HG03378 (cell line): ENCODE data around the gene NCKAP5.

Experiments used
- ATAC-seq: cut with Tn5 transposase; IDR thresholded peaks from one replicate; pipeline ENCODE4 v1.9.1; 2021; ENCODE audit warnings: mild to moderate bottlenecking, moderate library complexity; ENCODE audit not compliant: unreplicated experiment

The NCKAP5 gene

GRCh38 chr2:132790207-132790785 is 778.0 kb downstream of the NCKAP5 start:
- no peak for ATAC-seq

GRCh38 chr2:132789066-132789465 is 779.2 kb downstream of the NCKAP5 start:
- ATAC-seq, result no peak

GRCh38 chr2:132788310-132788838 is 779.9 kb downstream of the NCKAP5 start:
- no peak for ATAC-seq

GRCh38 chr2:132783883-132784282 is 784.4 kb downstream of the NCKAP5 start:
- ATAC-seq, result no peak

GRCh38 chr2:132782176-132782783 is 786.0 kb downstream of the NCKAP5 start:
- ATAC-seq, result no peak

- ATAC-seq, result no peak
These were observed 787.6 kb downstream of the NCKAP5 start for GRCh38 chr2:132780651-132781050.

- ATAC-seq, result no peak
These were observed 789.0 kb downstream of the NCKAP5 start for GRCh38 chr2:132779206-132779721.

GRCh38 chr2:132776287-132776686 is 792.0 kb downstream of the NCKAP5 start:
- no peak for ATAC-seq

- ATAC-seq, result no peak
These were observed 794.1 kb downstream of the NCKAP5 start for GRCh38 chr2:132774189-132774588.

- no peak for ATAC-seq
These were observed 794.9 kb downstream of the NCKAP5 start for GRCh38 chr2:132773331-132773730.

GRCh38 chr2:132772340-132772739 is 795.9 kb downstream of the NCKAP5 start:
- ATAC-seq, result no peak

- ATAC-seq, result no peak
These were observed 801.7 kb downstream of the NCKAP5 start for GRCh38 chr2:132766573-132766972.

GRCh38 chr2:132761437-132761836 is 806.8 kb downstream of the NCKAP5 start:
- no peak for ATAC-seq

GRCh38 chr2:132760971-132761370 is 807.3 kb downstream of the NCKAP5 start:
- ATAC-seq, result no peak

GRCh38 chr2:132760405-132760804 is 807.9 kb downstream of the NCKAP5 start:
- no peak for ATAC-seq

- ATAC-seq, result no peak
These were observed 809.3 kb downstream of the NCKAP5 start for GRCh38 chr2:132758995-132759394.

- ATAC-seq, result no peak
These were observed 810.6 kb downstream of the NCKAP5 start for GRCh38 chr2:132757676-132758075.

- ATAC-seq, result no peak
These were observed 811.2 kb downstream of the NCKAP5 start for GRCh38 chr2:132757002-132757589.

GRCh38 chr2:132754867-132755472 is 813.3 kb downstream of the NCKAP5 start:
- ATAC-seq, result no peak

GRCh38 chr2:132754392-132754791 is 813.9 kb downstream of the NCKAP5 start:
- ATAC-seq, result no peak

GRCh38 chr2:132752421-132753206 is 815.6 kb downstream of the NCKAP5 start:
- no peak for ATAC-seq
